ENCODE results near the gene TFAP2A.

DNA sequence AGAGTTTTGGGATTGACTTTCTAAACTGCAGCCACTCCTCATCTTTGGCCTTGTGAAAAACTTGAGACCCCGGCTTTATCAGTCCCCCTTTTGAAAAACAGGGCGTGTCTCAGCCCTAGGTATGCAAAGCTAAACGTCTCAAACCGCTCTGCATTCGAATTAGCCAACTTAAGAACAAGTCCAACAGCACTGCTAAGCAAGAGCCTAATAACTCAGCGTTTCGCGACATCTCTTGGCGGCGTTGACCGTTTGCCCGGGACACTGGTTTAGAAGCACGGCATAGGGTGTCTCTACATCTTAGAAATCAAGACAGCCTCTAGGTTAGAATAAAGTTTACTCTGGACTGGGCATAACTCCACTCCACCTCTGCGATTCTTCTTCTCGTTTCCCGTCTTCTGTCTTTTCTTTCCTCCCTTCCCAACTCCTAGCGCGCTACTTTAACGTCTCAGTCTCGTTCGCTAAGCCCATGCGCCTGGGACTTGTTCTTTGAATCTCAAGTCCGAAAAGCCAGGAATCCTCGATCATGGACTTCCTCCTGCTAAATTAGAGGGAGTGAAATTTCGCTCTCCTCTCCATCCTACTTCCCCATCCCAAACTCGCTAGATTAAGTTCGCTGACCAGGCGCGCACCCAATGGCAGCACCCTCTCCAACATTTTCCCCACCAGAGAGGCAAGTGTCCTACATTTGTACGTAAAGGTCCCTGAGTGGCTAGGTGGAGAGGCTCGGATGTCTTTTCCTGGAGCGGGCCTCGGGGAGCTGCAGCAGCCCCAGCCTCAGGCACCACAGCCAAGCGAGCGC, 10.5 kb upstream of the TFAP2A start:
- TF ChIP-seq, protein P1, sequence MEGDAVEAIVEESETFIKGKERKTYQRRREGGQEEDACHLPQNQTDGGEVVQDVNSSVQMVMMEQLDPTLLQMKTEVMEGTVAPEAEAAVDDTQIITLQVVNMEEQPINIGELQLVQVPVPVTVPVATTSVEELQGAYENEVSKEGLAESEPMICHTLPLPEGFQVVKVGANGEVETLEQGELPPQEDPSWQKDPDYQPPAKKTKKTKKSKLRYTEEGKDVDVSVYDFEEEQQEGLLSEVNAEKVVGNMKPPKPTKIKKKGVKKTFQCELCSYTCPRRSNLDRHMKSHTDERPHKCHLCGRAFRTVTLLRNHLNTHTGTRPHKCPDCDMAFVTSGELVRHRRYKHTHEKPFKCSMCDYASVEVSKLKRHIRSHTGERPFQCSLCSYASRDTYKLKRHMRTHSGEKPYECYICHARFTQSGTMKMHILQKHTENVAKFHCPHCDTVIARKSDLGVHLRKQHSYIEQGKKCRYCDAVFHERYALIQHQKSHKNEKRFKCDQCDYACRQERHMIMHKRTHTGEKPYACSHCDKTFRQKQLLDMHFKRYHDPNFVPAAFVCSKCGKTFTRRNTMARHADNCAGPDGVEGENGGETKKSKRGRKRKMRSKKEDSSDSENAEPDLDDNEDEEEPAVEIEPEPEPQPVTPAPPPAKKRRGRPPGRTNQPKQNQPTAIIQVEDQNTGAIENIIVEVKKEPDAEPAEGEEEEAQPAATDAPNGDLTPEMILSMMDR (IDR thresholded peaks at IDR 0.05 in 2 of 3, conservative IDR thresholded peaks at IDR 0.05 in 1 of 3; ENCODE audit: borderline replicate concordance in 1 of 3, insufficient read depth in 1 of 3, low read depth in 2 of 3, low read length in 2 of 3) = no peak
- TF ChIP-seq POLR2A (IDR thresholded peaks at IDR 0.05; ENCODE audit: borderline replicate concordance, extremely low read depth, insufficient read depth, insufficient read length) (no peak), ZFX (IDR thresholded peaks at IDR 0.05) (no peak), EZH2 (IDR thresholded peaks at IDR 0.05) (no peak), FOSL1 (IDR thresholded peaks at IDR 0.05; ENCODE audit: low read depth) (no peak), RAD21 (IDR thresholded peaks at IDR 0.05; ENCODE audit: low read depth) (no peak), TCF7L2 (IDR thresholded peaks at IDR 0.05; ENCODE audit: borderline replicate concordance, extremely low read depth, insufficient read depth, insufficient read length) (no peak), SIN3A (IDR thresholded peaks at IDR 0.05; ENCODE audit: low read depth) (no peak), YY1 (IDR thresholded peaks at IDR 0.05; ENCODE audit: extremely low read depth, insufficient replicate concordance, low read depth, low read length) (no peak), EGR1 (IDR thresholded peaks at IDR 0.05; ENCODE audit: low read depth) (no peak), POLR2AphosphoS5 (IDR thresholded peaks at IDR 0.05; ENCODE audit: low read depth, low read length) (no peak)
- TF ChIP-seq, protein P2, sequence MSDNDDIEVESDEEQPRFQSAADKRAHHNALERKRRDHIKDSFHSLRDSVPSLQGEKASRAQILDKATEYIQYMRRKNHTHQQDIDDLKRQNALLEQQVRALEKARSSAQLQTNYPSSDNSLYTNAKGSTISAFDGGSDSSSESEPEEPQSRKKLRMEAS (IDR thresholded peaks at IDR 0.05) = no peak
- TF ChIP-seq, protein P3, sequence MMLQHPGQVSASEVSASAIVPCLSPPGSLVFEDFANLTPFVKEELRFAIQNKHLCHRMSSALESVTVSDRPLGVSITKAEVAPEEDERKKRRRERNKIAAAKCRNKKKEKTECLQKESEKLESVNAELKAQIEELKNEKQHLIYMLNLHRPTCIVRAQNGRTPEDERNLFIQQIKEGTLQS (IDR thresholded peaks at IDR 0.05) = no peak
- TF ChIP-seq, protein P4, sequence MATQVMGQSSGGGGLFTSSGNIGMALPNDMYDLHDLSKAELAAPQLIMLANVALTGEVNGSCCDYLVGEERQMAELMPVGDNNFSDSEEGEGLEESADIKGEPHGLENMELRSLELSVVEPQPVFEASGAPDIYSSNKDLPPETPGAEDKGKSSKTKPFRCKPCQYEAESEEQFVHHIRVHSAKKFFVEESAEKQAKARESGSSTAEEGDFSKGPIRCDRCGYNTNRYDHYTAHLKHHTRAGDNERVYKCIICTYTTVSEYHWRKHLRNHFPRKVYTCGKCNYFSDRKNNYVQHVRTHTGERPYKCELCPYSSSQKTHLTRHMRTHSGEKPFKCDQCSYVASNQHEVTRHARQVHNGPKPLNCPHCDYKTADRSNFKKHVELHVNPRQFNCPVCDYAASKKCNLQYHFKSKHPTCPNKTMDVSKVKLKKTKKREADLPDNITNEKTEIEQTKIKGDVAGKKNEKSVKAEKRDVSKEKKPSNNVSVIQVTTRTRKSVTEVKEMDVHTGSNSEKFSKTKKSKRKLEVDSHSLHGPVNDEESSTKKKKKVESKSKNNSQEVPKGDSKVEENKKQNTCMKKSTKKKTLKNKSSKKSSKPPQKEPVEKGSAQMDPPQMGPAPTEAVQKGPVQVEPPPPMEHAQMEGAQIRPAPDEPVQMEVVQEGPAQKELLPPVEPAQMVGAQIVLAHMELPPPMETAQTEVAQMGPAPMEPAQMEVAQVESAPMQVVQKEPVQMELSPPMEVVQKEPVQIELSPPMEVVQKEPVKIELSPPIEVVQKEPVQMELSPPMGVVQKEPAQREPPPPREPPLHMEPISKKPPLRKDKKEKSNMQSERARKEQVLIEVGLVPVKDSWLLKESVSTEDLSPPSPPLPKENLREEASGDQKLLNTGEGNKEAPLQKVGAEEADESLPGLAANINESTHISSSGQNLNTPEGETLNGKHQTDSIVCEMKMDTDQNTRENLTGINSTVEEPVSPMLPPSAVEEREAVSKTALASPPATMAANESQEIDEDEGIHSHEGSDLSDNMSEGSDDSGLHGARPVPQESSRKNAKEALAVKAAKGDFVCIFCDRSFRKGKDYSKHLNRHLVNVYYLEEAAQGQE (IDR thresholded peaks at IDR 0.05; ENCODE audit: low read depth) = no peak
